HepG2 (cell line): ENCODE data around the gene ADARB1. TPM values are rescaled to one million over a fixed set of nuclear protein-coding genes. Genes with fewer than 3 reads are reported as not detected.

Source experiments
- CCAR2 ChIP-seq: fragments of 200-400 bp; formaldehyde crosslinking; optimal IDR thresholded peaks from 2 replicates; pipeline ENCODE3; 2018; ENCODE audit warnings: low read depth, mild to moderate bottlenecking, low read length, moderate library complexity
- ERF ChIP-seq: IDR thresholded peaks from 2 replicates; pipeline ENCODE4 v1.6.1; 2018; ENCODE audit warnings: missing biosample characterization, missing genetic modification reagents
- GATA4 ChIP-seq: sonication (generic); IDR thresholded peaks from 2 replicates; pipeline ENCODE4 v1.6.1; 2016; ENCODE audit warnings: antibody characterized with exemption, low read depth, borderline replicate concordance
- HHEX ChIP-seq: IDR thresholded peaks from 2 replicates; pipeline ENCODE4 v1.6.1; 2016; ENCODE audit warnings: control low read depth
- IKZF1 ChIP-seq: fragments of 450-650 bp; IDR thresholded peaks from 2 replicates; pipeline ENCODE4 v1.7.1; 2016
- NFATC3 ChIP-seq: sonication (generic); formaldehyde crosslinking; IDR thresholded peaks from 2 replicates; pipeline ENCODE4 v1.5.1; 2020; ENCODE audit warnings: mild to moderate bottlenecking, missing genetic modification reagents
- SOX5 ChIP-seq: IDR thresholded peaks from 2 replicates; pipeline ENCODE4 v1.6.1; 2016; ENCODE audit warnings: borderline replicate concordance
- ZFY ChIP-seq: sonication (generic); formaldehyde crosslinking; IDR thresholded peaks from 2 replicates; pipeline ENCODE4 v1.4.0; 2020; ENCODE audit warnings: missing genetic modification reagents
- ZNF709 ChIP-seq: sonication (generic); formaldehyde crosslinking; IDR thresholded peaks from 2 replicates; pipeline ENCODE4 v1.5.0; 2020; ENCODE audit warnings: mild to moderate bottlenecking, missing genetic modification reagents
- ZNF747 ChIP-seq: sonication (generic); formaldehyde crosslinking; IDR thresholded peaks from 2 replicates; pipeline ENCODE4 v1.8.1; 2023; ENCODE audit warnings: missing genetic modification reagents, mild to moderate bottlenecking, borderline replicate concordance
- polyA plus RNA-seq, 8 experiments: library from polyadenylated mRNA; depleted of rRNA in 3 of 8; stranded (reverse) in 7 of 8; unstranded in 1 of 8; fragments of >200 nt; fragmentation: Illumina TruSeq in 4 of 8; extraction: Trizol in 4 of 8; gene quantifications; 2 replicates each; pipeline versions ENCODE4 v1.2.1 to v1.2.3, GENCODE V29; 2011 to 2016; ENCODE audit warnings: low read depth in 4 of 8, missing spikeins in 1 of 8, mixed read lengths in 1 of 8; ENCODE audit not compliant: insufficient read depth in 1 of 8
- total RNA-seq, 5 experiments: library from RNA; depleted of rRNA; stranded (reverse); fragments of >200 nt; fragmentation: Illumina TruSeq; extraction: Trizol; gene quantifications; 2 replicates each; pipeline ENCODE4 v1.2.3, GENCODE V29; 2016; ENCODE audit warnings: low read depth in 1 of 5
- TF ChIP-seq, protein P1 (sequence below): sonication (generic); formaldehyde crosslinking; IDR thresholded peaks from 2 replicates; pipeline ENCODE4 v1.4.0; 2020; ENCODE audit warnings: mild to moderate bottlenecking, missing genetic modification reagents, borderline replicate concordance
- TF ChIP-seq, protein P2 (sequence below): sonication (generic); formaldehyde crosslinking; IDR thresholded peaks from 2 replicates; pipeline ENCODE4 v1.4.0; 2020; ENCODE audit warnings: missing genetic modification reagents
- TF ChIP-seq, protein P3 (sequence below): sonication (generic); IDR thresholded peaks from 2 replicates; pipeline ENCODE4 v1.6.1; 2016; ENCODE audit warnings: low read depth, borderline replicate concordance
- TF ChIP-seq, protein P4 (sequence below): sonication (generic); formaldehyde crosslinking; IDR thresholded peaks from one replicate; pipeline ENCODE4 v1.5.1; 2020; ENCODE audit warnings: mild to moderate bottlenecking, missing genetic modification reagents; ENCODE audit errors: not compliant biosample characterization
- TF ChIP-seq, protein P5 (sequence below): sonication (generic); formaldehyde crosslinking; IDR thresholded peaks from 2 replicates; pipeline ENCODE4 v1.4.0; 2020; ENCODE audit warnings: missing genetic modification reagents

ADARB1 gene
- total and polyA plus RNA-seq, 2 of the 13 experiments (the other 11 are each of a cell fraction or from before 2014, with no cell fraction given), result 6.6 to 10.0 TPM

DNA sequence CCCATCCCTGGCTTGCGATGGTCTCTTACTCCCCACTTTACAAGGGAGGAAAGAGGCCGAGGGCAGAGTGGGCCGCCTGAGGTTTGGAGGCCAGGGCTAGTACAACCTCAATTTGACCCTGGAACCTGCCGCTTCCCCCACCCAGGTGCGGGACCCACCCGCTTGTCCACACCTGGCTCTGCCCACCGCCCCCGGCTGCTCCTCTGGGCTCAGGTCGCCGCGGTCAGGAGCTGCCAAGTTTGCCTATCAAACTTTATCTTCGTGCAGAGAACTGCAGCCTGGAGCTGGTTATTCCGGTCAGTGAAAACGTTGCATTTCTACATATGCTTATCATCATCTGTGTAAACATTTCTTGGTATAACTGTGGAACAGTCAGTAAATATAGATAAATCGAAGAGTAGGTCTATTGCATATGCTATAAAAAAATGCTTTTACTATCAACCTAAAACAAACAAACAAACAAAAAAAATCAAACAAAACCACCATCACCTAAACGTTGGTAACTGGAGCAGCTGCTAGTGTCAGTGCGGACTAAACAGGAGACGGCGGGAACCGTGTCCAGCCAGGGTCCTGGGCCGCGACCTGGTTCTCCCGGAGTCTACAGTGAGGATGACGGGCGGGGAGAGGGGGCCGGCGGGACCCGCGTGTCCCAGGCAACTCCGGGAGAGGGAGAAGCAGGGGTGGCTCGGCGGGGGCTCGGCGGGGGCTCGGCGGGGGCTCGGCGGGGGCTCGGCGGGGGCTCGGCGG, 906 bp upstream of the ADARB1 start (continued):
- TF ChIP-seq NFATC3, result no peak
- no peak for TF ChIP-seq CCAR2
- TF ChIP-seq, protein P1, sequence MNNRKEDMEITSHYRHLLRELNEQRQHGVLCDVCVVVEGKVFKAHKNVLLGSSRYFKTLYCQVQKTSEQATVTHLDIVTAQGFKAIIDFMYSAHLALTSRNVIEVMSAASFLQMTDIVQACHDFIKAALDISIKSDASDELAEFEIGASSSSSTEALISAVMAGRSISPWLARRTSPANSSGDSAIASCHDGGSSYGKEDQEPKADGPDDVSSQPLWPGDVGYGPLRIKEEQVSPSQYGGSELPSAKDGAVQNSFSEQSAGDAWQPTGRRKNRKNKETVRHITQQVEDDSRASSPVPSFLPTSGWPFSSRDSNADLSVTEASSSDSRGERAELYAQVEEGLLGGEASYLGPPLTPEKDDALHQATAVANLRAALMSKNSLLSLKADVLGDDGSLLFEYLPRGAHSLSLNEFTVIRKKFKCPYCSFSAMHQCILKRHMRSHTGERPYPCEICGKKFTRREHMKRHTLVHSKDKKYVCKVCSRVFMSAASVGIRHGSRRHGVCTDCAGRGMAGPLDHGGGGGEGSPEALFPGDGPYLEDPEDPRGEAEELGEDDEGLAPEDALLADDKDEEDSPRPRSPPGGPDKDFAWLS (CRISPR knock-in tag), result no peak
- TF ChIP-seq, protein P2, sequence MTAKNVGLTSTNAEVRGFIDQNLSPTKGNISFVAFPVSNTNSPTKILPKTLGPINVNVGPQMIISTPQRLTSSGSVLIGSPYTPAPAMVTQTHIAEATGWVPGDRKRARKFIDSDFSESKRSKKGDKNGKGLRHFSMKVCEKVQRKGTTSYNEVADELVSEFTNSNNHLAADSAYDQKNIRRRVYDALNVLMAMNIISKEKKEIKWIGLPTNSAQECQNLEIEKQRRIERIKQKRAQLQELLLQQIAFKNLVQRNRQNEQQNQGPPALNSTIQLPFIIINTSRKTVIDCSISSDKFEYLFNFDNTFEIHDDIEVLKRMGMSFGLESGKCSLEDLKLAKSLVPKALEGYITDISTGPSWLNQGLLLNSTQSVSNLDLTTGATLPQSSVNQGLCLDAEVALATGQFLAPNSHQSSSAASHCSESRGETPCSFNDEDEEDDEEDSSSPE (CRISPR knock-in tag), result 0 out of 2 replicates have a peak, but pooled peaks have one; percentile 10
- TF ChIP-seq SOX5, result no peak
- 0 out of 2 replicates have a peak, but pooled peaks have one; percentile 8 for TF ChIP-seq ERF (CRISPR knock-in tag)
- TF ChIP-seq, protein P3, sequence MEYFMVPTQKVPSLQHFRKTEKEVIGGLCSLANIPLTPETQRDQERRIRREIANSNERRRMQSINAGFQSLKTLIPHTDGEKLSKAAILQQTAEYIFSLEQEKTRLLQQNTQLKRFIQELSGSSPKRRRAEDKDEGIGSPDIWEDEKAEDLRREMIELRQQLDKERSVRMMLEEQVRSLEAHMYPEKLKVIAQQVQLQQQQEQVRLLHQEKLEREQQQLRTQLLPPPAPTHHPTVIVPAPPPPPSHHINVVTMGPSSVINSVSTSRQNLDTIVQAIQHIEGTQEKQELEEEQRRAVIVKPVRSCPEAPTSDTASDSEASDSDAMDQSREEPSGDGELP, result no peak
- no peak for TF ChIP-seq ZNF709
- TF ChIP-seq, protein P4, sequence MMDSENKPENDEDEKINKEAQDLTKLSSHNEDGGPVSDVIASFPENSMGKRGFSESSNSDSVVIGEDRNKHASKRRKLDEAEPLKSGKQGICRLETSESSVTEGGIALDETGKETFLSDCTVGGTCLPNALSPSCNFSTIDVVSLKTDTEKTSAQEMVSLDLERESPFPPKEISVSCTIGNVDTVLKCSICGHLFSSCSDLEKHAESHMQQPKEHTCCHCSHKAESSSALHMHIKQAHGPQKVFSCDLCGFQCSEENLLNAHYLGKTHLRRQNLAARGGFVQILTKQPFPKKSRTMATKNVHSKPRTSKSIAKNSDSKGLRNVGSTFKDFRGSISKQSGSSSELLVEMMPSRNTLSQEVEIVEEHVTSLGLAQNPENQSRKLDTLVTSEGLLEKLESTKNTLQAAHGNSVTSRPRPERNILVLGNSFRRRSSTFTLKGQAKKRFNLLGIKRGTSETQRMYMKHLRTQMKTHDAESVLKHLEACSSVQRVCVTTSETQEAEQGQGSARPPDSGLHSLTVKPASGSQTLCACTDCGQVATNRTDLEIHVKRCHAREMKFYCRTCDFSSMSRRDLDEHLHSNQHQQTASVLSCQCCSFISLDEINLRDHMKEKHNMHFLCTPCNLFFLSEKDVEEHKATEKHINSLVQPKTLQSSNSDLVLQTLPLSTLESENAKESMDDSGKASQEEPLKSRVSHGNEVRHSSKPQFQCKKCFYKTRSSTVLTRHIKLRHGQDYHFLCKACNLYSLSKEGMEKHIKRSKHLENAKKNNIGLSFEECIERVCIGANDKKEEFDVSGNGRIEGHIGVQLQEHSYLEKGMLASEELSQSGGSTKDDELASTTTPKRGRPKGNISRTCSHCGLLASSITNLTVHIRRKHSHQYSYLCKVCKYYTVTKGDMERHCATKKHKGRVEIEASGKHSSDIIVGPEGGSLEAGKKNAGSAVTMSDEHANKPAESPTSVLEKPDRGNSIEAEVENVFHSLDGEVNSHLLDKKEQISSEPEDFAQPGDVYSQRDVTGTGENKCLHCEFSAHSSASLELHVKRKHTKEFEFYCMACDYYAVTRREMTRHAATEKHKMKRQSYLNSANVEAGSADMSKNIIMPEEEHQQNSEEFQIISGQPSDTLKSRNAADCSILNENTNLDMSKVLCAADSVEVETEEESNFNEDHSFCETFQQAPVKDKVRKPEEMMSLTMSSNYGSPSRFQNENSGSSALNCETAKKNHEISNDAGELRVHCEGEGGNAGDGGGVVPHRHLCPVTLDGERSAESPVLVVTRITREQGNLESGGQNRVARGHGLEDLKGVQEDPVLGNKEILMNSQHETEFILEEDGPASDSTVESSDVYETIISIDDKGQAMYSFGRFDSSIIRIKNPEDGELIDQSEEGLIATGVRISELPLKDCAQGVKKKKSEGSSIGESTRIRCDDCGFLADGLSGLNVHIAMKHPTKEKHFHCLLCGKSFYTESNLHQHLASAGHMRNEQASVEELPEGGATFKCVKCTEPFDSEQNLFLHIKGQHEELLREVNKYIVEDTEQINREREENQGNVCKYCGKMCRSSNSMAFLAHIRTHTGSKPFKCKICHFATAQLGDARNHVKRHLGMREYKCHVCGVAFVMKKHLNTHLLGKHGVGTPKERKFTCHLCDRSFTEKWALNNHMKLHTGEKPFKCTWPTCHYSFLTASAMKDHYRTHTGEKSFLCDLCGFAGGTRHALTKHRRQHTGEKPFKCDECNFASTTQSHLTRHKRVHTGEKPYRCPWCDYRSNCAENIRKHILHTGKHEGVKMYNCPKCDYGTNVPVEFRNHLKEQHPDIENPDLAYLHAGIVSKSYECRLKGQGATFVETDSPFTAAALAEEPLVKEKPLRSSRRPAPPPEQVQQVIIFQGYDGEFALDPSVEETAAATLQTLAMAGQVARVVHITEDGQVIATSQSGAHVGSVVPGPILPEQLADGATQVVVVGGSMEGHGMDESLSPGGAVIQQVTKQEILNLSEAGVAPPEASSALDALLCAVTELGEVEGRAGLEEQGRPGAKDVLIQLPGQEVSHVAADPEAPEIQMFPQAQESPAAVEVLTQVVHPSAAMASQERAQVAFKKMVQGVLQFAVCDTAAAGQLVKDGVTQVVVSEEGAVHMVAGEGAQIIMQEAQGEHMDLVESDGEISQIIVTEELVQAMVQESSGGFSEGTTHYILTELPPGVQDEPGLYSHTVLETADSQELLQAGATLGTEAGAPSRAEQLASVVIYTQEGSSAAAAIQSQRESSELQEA (CRISPR knock-in tag), result no peak
- no peak for TF ChIP-seq HHEX (CRISPR knock-in tag)
- TF ChIP-seq, protein P5, sequence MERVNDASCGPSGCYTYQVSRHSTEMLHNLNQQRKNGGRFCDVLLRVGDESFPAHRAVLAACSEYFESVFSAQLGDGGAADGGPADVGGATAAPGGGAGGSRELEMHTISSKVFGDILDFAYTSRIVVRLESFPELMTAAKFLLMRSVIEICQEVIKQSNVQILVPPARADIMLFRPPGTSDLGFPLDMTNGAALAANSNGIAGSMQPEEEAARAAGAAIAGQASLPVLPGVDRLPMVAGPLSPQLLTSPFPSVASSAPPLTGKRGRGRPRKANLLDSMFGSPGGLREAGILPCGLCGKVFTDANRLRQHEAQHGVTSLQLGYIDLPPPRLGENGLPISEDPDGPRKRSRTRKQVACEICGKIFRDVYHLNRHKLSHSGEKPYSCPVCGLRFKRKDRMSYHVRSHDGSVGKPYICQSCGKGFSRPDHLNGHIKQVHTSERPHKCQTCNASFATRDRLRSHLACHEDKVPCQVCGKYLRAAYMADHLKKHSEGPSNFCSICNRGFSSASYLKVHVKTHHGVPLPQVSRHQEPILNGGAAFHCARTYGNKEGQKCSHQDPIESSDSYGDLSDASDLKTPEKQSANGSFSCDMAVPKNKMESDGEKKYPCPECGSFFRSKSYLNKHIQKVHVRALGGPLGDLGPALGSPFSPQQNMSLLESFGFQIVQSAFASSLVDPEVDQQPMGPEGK (CRISPR knock-in tag), result 0 out of 2 replicates have a peak, but pooled peaks have one; percentile 26
- TF ChIP-seq GATA4, result no peak
- no peak for TF ChIP-seq IKZF1
- TF ChIP-seq ZFY (CRISPR knock-in tag), result peak; percentile 15; the same call in 1 of the 2 replicates
- TF ChIP-seq ZNF747 (CRISPR knock-in tag), result no peak
